ENCODE data around the gene ARL2.

The ARL2 gene

GRCh38 chr11:65059523-65059922, 45.6 kb downstream of the ARL2 start:
- in situ Hi-C loops (cut with MboI; ENCODE audit: low pct_unique_long_range_greater_than_20kb, low sequenced_read_pairs, unreplicated experiment): no loop called here
- no peak for TF ChIP-seq CTCF (IDR thresholded peaks at IDR 0.05; ENCODE audit: extremely low read depth, insufficient read depth, missing control alignments)
- no peak for DNase-seq (ENCODE audit: low spot score)

GRCh38 chr11:65059959-65060824, 46.2 kb downstream of the ARL2 start:
- TF ChIP-seq CTCF (IDR thresholded peaks at IDR 0.05; ENCODE audit: extremely low read depth, insufficient read depth, missing control alignments): no peak
- no peak for DNase-seq (ENCODE audit: low spot score)
- in situ Hi-C loops (cut with MboI; ENCODE audit: low pct_unique_long_range_greater_than_20kb, low sequenced_read_pairs, unreplicated experiment): no loop called here

- TF ChIP-seq CTCF (IDR thresholded peaks at IDR 0.05; ENCODE audit: extremely low read depth, insufficient read depth, missing control alignments): no peak
- in situ Hi-C loops (cut with MboI; ENCODE audit: low pct_unique_long_range_greater_than_20kb, low sequenced_read_pairs, unreplicated experiment): no loop called here
- no peak for DNase-seq (ENCODE audit: low spot score)
Measured at GRCh38 chr11:65060913-65061408, 47.0 kb downstream of the ARL2 start.

GRCh38 chr11:65063532-65063931, 49.6 kb downstream of the ARL2 start:
- TF ChIP-seq CTCF (IDR thresholded peaks at IDR 0.05; ENCODE audit: extremely low read depth, insufficient read depth, missing control alignments): no peak
- no peak for DNase-seq (ENCODE audit: low spot score)
- in situ Hi-C loops (cut with MboI; ENCODE audit: low pct_unique_long_range_greater_than_20kb, low sequenced_read_pairs, unreplicated experiment): no loop called here

- in situ Hi-C loops (cut with MboI; ENCODE audit: low pct_unique_long_range_greater_than_20kb, low sequenced_read_pairs, unreplicated experiment): no loop called here
- no peak for TF ChIP-seq CTCF (IDR thresholded peaks at IDR 0.05; ENCODE audit: extremely low read depth, insufficient read depth, missing control alignments)
- no peak for DNase-seq (ENCODE audit: low spot score)
Measured at GRCh38 chr11:65064847-65065240, 50.9 kb downstream of the ARL2 start.

- DNase-seq (ENCODE audit: low spot score): no peak
- in situ Hi-C loops (cut with MboI; ENCODE audit: low pct_unique_long_range_greater_than_20kb, low sequenced_read_pairs, unreplicated experiment): no loop called here
- no peak for TF ChIP-seq CTCF (IDR thresholded peaks at IDR 0.05; ENCODE audit: extremely low read depth, insufficient read depth, missing control alignments)
Measured at GRCh38 chr11:65065851-65066250, 51.9 kb downstream of the ARL2 start.
